WTC11 (cell line): ENCODE measurements around the gene EPC1. TPM values are rescaled to one million over a fixed set of nuclear protein-coding genes. Genes with fewer than 3 reads are reported as not detected.
"Not testable (repeated sequence)": the region's sequence is repeated elsewhere in the genome, so short reads cannot be mapped to it uniquely, and the experiment has no call there.

Experiments used
- ATAC-seq: fragments of 200-7000 bp; cut with Tn5 transposase; 2 replicates; pipeline ENCODE4 v1.10.0; 2021; ENCODE audit warnings: mild to moderate bottlenecking, moderate library complexity
- CTCF ChIA-PET: fragments of 300-600 bp; sonication (Branson Sonifier 250); formaldehyde crosslinking; loops from one replicate; lab custom pipeline; 2021; ENCODE audit warnings: antibody characterized with exemption; lab: Charles Lee
- POLR2A ChIA-PET: fragments of 350-600 bp; sonication (Branson Sonifier 250); formaldehyde crosslinking; loops from one replicate; lab custom pipeline; 2021; ENCODE audit warnings: antibody characterized with exemption; lab: Charles Lee
- DNase-seq: peaks from one replicate; pipeline ENCODE4 v3.0.0; 2021; ENCODE audit warnings: low spot score
- H3K27ac Mint-ChIP-seq: 2 replicates; pipeline ENCODE4 v1.8.0; 2021; ENCODE audit warnings: mixed read lengths
- H3K27me3 Mint-ChIP-seq: 2 replicates; pipeline ENCODE4 v1.8.0; 2021; ENCODE audit warnings: low read depth, mild to moderate bottlenecking, moderate library complexity, mixed read lengths
- H3K36me3 Mint-ChIP-seq: 2 replicates; pipeline ENCODE4 v1.8.0; 2021; ENCODE audit warnings: mixed read lengths
- H3K4me1 Mint-ChIP-seq: 2 replicates; pipeline ENCODE4 v1.8.0; 2022; ENCODE audit warnings: mixed read lengths
- H3K4me3 Mint-ChIP-seq: 2 replicates; pipeline ENCODE4 v1.8.0; 2021; ENCODE audit warnings: mild to moderate bottlenecking, moderate library complexity, mixed read lengths
- H3K9me3 Mint-ChIP-seq: 2 replicates; pipeline ENCODE4 v1.8.0; 2021; ENCODE audit warnings: mixed read lengths
- FOXK1 ChIP-seq: sonication (generic); formaldehyde crosslinking; IDR thresholded peaks from 2 replicates; pipeline ENCODE4 v1.8.0; 2022; ENCODE audit warnings: mild to moderate bottlenecking, moderate library complexity, missing genetic modification reagents
- FOXP1 ChIP-seq: sonication (generic); formaldehyde crosslinking; IDR thresholded peaks from 2 replicates; pipeline ENCODE4 v1.8.0; 2022; ENCODE audit warnings: missing genetic modification reagents, mild to moderate bottlenecking, moderate library complexity, borderline replicate concordance
- HMGA2 ChIP-seq: fragments of 250-450 bp; sonication (Bioruptor Pico); IDR thresholded peaks from 2 replicates; pipeline ENCODE4 v1.4.0; 2021; ENCODE audit warnings: mild to moderate bottlenecking, moderate library complexity
- KAT7 ChIP-seq: sonication (generic); formaldehyde crosslinking; IDR thresholded peaks from 2 replicates; pipeline ENCODE4 v1.8.1; 2023; ENCODE audit warnings: missing genetic modification reagents, mild to moderate bottlenecking, borderline replicate concordance
- NFYB ChIP-seq: sonication (generic); formaldehyde crosslinking; conservative IDR thresholded peaks from 2 replicates; pipeline ENCODE4 v1.8.0; 2022; ENCODE audit warnings: low read depth, missing genetic modification reagents
- NR2C2 ChIP-seq: sonication (generic); formaldehyde crosslinking; IDR thresholded peaks from 2 replicates; pipeline ENCODE4 v1.8.0; 2022; ENCODE audit warnings: mild to moderate bottlenecking, missing genetic modification reagents
- PRRX2 ChIP-seq: fragments of 250-450 bp; sonication (Bioruptor Pico); IDR thresholded peaks from 2 replicates; pipeline ENCODE4 v1.8.0; 2021; ENCODE audit warnings: mild to moderate bottlenecking
- SMAD3 ChIP-seq: sonication (generic); formaldehyde crosslinking; IDR thresholded peaks from 2 replicates; pipeline ENCODE4 v1.8.0; 2022; ENCODE audit warnings: missing genetic modification reagents, mild to moderate bottlenecking, borderline replicate concordance
- SP1 ChIP-seq: sonication (generic); formaldehyde crosslinking; conservative IDR thresholded peaks from 2 replicates; pipeline ENCODE4 v1.8.1; 2022; ENCODE audit warnings: missing genetic modification reagents
- total RNA-seq: library from RNA; stranded (reverse); gene quantifications from 3 replicates; pipeline ENCODE4 v1.2.3, GENCODE V29; 2021
- TF ChIP-seq, protein P1 (sequence below): sonication (generic); formaldehyde crosslinking; IDR thresholded peaks from 2 replicates; pipeline ENCODE4 v1.8.0; 2022; ENCODE audit warnings: mild to moderate bottlenecking, missing genetic modification reagents
- TF ChIP-seq, protein P2 (sequence below): fragments of 250-450 bp; sonication (Bioruptor Pico); IDR thresholded peaks from 2 replicates; pipeline ENCODE4 v1.9.0; 2021; ENCODE audit warnings: moderate library complexity, mild to moderate bottlenecking, inconsistent platforms, borderline replicate concordance
- TF ChIP-seq, protein P3 (sequence below): sonication (generic); formaldehyde crosslinking; conservative IDR thresholded peaks from 2 replicates; pipeline ENCODE4 v1.8.1; 2023; ENCODE audit warnings: mild to moderate bottlenecking, low read depth, missing genetic modification reagents, moderate library complexity
- TF ChIP-seq, protein P4 (sequence below): sonication (generic); formaldehyde crosslinking; conservative IDR thresholded peaks from 2 replicates; pipeline ENCODE4 v1.8.1; 2022; ENCODE audit warnings: mild to moderate bottlenecking, missing genetic modification reagents

Gene EPC1
- total RNA-seq, 1 experiment from 2014 or later = 22.5 TPM

DNA sequence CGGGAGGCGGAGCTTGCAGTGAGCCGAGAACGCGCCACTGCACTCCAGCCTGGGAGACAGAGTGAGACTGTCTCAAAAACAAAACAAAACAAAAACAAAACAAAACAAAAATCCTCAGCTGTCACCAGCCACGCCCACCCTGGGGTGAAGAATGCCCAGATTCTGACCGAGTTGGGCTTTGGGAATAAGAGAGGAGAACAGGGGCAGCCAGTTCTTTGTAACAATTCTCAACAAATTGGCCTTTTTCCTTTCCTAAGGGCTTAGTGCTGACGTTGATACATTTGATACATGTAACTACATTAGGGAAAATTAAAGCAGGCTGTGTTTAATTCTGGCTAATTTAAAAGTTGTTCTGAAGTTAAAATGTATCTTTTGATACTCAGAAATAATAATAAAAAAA is 121.0 kb downstream of the EPC1 start:
- TF ChIP-seq, protein P1, sequence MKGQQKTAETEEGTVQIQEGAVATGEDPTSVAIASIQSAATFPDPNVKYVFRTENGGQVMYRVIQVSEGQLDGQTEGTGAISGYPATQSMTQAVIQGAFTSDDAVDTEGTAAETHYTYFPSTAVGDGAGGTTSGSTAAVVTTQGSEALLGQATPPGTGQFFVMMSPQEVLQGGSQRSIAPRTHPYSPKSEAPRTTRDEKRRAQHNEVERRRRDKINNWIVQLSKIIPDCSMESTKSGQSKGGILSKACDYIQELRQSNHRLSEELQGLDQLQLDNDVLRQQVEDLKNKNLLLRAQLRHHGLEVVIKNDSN = no peak
- TF ChIP-seq FOXP1 = no peak
- TF ChIP-seq, protein P2, sequence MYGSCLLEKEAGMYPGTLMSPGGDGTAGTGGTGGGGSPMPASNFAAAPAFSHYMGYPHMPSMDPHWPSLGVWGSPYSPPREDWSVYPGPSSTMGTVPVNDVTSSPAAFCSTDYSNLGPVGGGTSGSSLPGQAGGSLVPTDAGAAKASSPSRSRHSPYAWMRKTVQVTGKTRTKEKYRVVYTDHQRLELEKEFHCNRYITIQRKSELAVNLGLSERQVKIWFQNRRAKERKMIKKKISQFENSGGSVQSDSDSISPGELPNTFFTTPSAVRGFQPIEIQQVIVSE (CRISPR knock-in tag) = no peak
- TF ChIP-seq NFYB (CRISPR knock-in tag) = no peak
- no peak for TF ChIP-seq HMGA2
- no peak for TF ChIP-seq PRRX2 (CRISPR knock-in tag)
- no peak for TF ChIP-seq KAT7 (CRISPR knock-in tag)
- no peak for TF ChIP-seq SMAD3
- TF ChIP-seq, protein P3, sequence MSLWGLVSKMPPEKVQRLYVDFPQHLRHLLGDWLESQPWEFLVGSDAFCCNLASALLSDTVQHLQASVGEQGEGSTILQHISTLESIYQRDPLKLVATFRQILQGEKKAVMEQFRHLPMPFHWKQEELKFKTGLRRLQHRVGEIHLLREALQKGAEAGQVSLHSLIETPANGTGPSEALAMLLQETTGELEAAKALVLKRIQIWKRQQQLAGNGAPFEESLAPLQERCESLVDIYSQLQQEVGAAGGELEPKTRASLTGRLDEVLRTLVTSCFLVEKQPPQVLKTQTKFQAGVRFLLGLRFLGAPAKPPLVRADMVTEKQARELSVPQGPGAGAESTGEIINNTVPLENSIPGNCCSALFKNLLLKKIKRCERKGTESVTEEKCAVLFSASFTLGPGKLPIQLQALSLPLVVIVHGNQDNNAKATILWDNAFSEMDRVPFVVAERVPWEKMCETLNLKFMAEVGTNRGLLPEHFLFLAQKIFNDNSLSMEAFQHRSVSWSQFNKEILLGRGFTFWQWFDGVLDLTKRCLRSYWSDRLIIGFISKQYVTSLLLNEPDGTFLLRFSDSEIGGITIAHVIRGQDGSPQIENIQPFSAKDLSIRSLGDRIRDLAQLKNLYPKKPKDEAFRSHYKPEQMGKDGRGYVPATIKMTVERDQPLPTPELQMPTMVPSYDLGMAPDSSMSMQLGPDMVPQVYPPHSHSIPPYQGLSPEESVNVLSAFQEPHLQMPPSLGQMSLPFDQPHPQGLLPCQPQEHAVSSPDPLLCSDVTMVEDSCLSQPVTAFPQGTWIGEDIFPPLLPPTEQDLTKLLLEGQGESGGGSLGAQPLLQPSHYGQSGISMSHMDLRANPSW = no peak
- no peak for TF ChIP-seq SP1 (CRISPR knock-in tag)
- TF ChIP-seq FOXK1 (CRISPR knock-in tag) = no peak
- no peak for TF ChIP-seq NR2C2 (CRISPR knock-in tag)
- TF ChIP-seq, protein P4, sequence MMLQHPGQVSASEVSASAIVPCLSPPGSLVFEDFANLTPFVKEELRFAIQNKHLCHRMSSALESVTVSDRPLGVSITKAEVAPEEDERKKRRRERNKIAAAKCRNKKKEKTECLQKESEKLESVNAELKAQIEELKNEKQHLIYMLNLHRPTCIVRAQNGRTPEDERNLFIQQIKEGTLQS (CRISPR knock-in tag) = no peak
- DNase-seq = no peak
- ChIA-PET POLR2A (no interaction called here), CTCF (no interaction called here)
- H3K4me1 Mint-ChIP-seq = peaks cover 11% of the 10 kb centered on the region
- no peak overlapping the region for H3K4me3 Mint-ChIP-seq
- peaks cover 4% of the 10 kb centered on the region; the same call in 1 of the 2 replicates for H3K27me3 Mint-ChIP-seq
- H3K36me3 Mint-ChIP-seq = peaks cover 20% of the 10 kb centered on the region
- peaks cover 26% of the 10 kb centered on the region for H3K9me3 Mint-ChIP-seq
- no peak overlapping the region for H3K27ac Mint-ChIP-seq
- no peak for ATAC-seq

DNA sequence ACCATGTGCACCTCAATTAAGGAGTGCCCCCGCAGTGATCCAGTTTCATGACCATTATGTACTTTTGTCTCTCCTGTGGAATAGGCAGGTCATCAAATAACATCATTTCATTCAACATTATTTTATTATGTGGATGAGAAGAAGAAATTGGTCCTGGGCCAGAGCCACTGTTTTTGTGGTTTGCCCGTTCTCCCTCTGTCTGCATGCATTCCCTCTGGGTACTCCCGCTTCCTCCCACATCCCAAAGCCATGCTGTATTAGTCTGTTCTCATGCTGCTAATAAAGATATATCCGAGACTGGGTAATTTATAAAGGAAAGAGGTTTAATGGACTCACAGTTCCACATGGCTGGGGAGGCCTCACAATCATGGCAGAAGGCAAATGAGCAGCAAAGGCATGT is 124.6 kb downstream of the EPC1 start:
- DNase-seq, H3K4me3 Mint-ChIP-seq, ATAC-seq, H3K27ac Mint-ChIP-seq, H3K27me3 Mint-ChIP-seq, H3K4me1 Mint-ChIP-seq: not testable (repeated sequence)
- CTCF ChIA-PET = interaction anchor here (0.6 to 0.7 kb wide), 2 partner anchors 34 to 229 kb away, joined by 3 read pairs; no protein-coding TSS in a partner anchor
- POLR2A ChIA-PET = interaction anchor here (0.6 kb wide), 1 partner anchor 62 kb away, joined by 3 read pairs; no protein-coding TSS in a partner anchor
- peaks cover 55% of the 10 kb centered on the region for H3K9me3 Mint-ChIP-seq
- H3K36me3 Mint-ChIP-seq = peaks cover 49% of the 10 kb centered on the region

DNA sequence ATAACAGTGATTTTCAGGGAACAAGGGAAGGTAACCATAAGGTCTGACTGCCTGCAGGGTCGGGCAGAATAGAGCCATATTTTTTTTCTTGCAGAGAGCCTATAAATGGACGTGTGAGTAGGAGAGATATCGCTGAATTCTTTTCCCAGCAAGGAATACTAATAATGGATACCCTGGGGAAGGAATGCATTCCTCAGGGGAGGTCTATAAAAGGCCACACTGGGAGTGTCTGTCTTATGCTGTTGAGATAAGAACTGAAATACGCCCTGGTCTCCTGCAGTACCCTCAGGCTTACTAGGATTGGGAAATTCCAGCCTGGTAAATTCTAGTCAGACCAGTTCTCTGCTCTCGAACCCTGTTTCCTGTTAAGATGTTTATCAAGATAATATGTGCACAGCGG is 127.8 kb downstream of the EPC1 start:
- H3K4me3 Mint-ChIP-seq, CTCF ChIA-PET, ATAC-seq, H3K27me3 Mint-ChIP-seq, H3K27ac Mint-ChIP-seq, DNase-seq, POLR2A ChIA-PET: not testable (repeated sequence)
- peaks cover 47% of the 10 kb centered on the region for H3K36me3 Mint-ChIP-seq
- peaks cover 12% of the 10 kb centered on the region for H3K4me1 Mint-ChIP-seq
- H3K9me3 Mint-ChIP-seq = peaks cover 46% of the 10 kb centered on the region

DNA sequence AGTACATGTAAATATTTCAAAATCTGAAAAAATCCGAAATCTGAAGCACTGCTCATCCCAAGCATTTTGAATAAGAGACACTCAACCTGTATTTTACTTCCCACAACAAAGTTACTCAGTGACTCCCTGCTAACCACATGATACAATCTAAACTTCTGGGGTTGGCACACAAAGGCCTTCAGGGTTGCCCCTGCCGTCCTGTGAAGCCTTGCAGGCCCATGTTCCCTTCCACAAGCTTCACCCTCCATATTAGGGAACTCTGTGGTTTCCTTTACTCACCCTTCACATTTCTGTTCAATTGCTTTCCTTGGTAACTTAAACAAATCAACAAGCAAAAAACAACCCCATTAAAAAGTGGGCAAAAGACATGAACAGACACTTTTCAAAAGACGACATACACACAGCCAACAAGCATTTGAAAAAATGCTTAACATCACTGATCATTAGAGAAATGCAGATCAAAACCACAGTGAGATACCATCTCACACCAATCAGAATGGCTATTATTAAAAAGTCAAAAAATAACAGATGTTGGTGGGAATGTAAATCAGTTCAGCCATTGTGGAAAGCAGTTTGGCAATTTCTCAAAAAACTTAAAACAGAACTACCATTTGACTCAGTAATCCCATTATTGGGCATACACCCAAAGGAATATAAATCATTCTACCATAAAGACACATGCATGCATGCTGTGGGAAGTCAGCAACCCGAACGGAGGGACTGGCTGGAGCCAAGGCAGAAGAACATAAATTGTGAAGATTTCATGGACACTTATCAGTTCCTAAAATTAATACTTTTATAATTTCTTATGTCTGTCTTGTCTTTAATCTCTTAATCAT is 128.5 kb downstream of the EPC1 start:
- Mint-ChIP-seq H3K4me1 (peaks cover 12% of the 10 kb centered on the region), H3K9me3 (peaks cover 43% of the 10 kb centered on the region), H3K36me3 (peaks cover 44% of the 10 kb centered on the region)
- H3K27me3 Mint-ChIP-seq, DNase-seq, POLR2A ChIA-PET, ATAC-seq, CTCF ChIA-PET, H3K27ac Mint-ChIP-seq, H3K4me3 Mint-ChIP-seq: not testable (repeated sequence)

Other genes starting within 250 kb of the EPC1 start
- 1.7 to 1.9 TPM (median 1.8 TPM) in 3 replicates for gene CCDC7, start 99.0 kb upstream of the EPC1 start, total RNA-seq